ENCODE results near the gene SUSD1. TPM values are rescaled to one million over a fixed set of nuclear protein-coding genes. Genes with fewer than 3 reads are reported as not detected.

Gene SUSD1
- total and polyA plus RNA-seq, 2 of the 13 experiments (the other 11 are each of a cell fraction or from before 2014, with no cell fraction given): 25.9 to 32.3 TPM

- TF ChIP-seq, protein P1, sequence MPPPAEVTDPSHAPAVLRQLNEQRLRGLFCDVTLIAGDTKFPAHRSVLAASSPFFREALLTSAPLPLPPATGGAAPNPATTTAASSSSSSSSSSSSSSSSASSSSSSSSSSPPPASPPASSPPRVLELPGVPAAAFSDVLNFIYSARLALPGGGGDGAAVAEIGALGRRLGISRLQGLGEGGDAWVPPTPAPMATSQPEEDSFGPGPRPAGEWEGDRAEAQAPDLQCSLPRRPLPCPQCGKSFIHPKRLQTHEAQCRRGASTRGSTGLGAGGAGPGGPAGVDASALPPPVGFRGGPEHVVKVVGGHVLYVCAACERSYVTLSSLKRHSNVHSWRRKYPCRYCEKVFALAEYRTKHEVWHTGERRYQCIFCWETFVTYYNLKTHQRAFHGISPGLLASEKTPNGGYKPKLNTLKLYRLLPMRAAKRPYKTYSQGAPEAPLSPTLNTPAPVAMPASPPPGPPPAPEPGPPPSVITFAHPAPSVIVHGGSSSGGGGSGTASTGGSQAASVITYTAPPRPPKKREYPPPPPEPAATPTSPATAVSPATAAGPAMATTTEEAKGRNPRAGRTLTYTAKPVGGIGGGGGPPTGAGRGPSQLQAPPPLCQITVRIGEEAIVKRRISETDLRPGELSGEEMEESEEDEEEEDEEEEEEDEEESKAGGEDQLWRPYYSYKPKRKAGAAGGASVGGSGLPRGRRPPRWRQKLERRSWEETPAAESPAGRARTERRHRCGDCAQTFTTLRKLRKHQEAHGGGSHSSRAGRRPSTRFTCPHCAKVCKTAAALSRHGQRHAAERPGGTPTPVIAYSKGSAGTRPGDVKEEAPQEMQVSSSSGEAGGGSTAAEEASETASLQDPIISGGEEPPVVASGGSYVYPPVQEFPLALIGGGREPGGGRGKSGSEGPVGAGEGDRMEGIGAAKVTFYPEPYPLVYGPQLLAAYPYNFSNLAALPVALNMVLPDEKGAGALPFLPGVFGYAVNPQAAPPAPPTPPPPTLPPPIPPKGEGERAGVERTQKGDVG (CRISPR knock-in tag; IDR thresholded peaks at IDR 0.05; ENCODE audit: borderline replicate concordance): no peak
- TF ChIP-seq NR2F6 (IDR thresholded peaks at IDR 0.05): no peak
- TF ChIP-seq NR2F6 (CRISPR knock-in tag; IDR thresholded peaks at IDR 0.05): no peak
- no peak for TF ChIP-seq ZNF225 (CRISPR knock-in tag; IDR thresholded peaks at IDR 0.05)
- TF ChIP-seq POLR2A (IDR thresholded peaks at IDR 0.05; ENCODE audit: insufficient read depth in 1 of 2, low read depth in 2 of 2, low read length in 2 of 2): peak; percentile 29 to 42; a peak in 2 of 4 replicates
- peak; percentile 40; the same call in 1 of the 2 replicates for TF ChIP-seq ZNF280D (CRISPR knock-in tag; IDR thresholded peaks at IDR 0.05)
- TF ChIP-seq EEA1 (CRISPR knock-in tag; IDR thresholded peaks at IDR 0.05; ENCODE audit: borderline replicate concordance): no peak
- TF ChIP-seq, protein P2, sequence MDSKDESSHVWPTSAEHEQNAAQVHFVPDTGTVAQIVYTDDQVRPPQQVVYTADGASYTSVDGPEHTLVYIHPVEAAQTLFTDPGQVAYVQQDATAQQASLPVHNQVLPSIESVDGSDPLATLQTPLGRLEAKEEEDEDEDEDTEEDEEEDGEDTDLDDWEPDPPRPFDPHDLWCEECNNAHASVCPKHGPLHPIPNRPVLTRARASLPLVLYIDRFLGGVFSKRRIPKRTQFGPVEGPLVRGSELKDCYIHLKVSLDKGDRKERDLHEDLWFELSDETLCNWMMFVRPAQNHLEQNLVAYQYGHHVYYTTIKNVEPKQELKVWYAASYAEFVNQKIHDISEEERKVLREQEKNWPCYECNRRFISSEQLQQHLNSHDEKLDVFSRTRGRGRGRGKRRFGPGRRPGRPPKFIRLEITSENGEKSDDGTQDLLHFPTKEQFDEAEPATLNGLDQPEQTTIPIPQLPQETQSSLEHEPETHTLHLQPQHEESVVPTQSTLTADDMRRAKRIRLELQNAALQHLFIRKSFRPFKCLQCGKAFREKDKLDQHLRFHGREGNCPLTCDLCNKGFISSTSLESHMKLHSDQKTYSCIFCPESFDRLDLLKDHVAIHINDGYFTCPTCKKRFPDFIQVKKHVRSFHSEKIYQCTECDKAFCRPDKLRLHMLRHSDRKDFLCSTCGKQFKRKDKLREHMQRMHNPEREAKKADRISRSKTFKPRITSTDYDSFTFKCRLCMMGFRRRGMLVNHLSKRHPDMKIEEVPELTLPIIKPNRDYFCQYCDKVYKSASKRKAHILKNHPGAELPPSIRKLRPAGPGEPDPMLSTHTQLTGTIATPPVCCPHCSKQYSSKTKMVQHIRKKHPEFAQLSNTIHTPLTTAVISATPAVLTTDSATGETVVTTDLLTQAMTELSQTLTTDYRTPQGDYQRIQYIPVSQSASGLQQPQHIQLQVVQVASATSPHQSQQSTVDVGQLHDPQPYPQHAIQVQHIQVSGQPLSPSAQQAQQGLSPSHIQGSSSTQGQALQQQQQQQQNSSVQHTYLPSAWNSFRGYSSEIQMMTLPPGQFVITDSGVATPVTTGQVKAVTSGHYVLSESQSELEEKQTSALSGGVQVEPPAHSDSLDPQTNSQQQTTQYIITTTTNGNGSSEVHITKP (CRISPR knock-in tag; IDR thresholded peaks at IDR 0.05; ENCODE audit: low read depth): no peak
- no peak for TF ChIP-seq KAT2B (IDR thresholded peaks at IDR 0.05; ENCODE audit: borderline replicate concordance, low read depth, low read length)
- no peak for TF ChIP-seq NR2F1 (CRISPR knock-in tag; IDR thresholded peaks at IDR 0.05)
- TF ChIP-seq HMGXB3 (CRISPR knock-in tag; IDR thresholded peaks at IDR 0.05; ENCODE audit: borderline replicate concordance): no peak
- no peak for TF ChIP-seq ZNF251 (CRISPR knock-in tag; IDR thresholded peaks at IDR 0.05)
- no peak for TF ChIP-seq GPN1 (CRISPR knock-in tag; IDR thresholded peaks at IDR 0.05; ENCODE audit: borderline replicate concordance)
- no peak; the same call in 1 of the 2 replicates for TF ChIP-seq KAT7 (CRISPR knock-in tag; IDR thresholded peaks at IDR 0.05; ENCODE audit: borderline replicate concordance)
Observed at GRCh38 chr9:112174965-112175795, at the start of gene SUSD1 (continued).

Data from HepG2 (cell line).